Activated naive CD4-positive, alpha-beta T cell treated with anti-CD3 and anti-CD28 coated beads, Interleukin-2, amount 50 U/mL, for 16 hours (primary cell): ENCODE data around the gene ECEL1.

Experiments
- DNase-seq: peaks from one replicate; pipeline ENCODE4 v3.0.0-alpha.2; 2020

The ECEL1 gene

DNA sequence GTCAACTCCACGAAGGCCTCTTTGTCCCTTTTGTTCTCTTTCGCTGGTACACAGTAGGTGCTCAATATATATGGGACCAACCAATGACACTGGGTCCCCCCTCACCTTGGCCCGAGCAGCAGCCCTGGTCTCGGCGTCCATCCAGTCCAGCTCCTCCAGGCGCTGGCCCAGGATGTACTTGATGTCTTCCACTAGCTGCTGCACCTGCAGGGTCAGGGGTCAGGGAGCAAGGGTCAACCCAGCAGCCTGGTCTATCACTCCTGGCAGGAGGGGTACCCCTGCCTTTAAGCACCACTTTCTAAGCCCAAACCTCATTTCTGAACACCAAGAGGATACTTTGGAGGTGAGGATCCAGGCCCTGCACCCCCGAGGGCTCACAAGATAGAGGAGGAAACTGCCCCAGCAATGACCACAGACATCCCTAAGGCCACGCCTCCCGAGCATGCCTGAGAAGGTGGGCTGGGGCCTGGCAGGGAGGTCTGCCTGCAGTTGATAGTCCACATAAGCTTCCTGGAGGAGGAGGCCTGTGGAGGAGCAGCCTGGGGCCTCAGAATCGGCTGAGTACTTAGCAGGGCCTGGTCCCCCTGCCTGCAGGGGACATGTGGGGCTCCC is 4.2 kb downstream of the ECEL1 start:
- peak; percentile 6 for DNase-seq

DNA sequence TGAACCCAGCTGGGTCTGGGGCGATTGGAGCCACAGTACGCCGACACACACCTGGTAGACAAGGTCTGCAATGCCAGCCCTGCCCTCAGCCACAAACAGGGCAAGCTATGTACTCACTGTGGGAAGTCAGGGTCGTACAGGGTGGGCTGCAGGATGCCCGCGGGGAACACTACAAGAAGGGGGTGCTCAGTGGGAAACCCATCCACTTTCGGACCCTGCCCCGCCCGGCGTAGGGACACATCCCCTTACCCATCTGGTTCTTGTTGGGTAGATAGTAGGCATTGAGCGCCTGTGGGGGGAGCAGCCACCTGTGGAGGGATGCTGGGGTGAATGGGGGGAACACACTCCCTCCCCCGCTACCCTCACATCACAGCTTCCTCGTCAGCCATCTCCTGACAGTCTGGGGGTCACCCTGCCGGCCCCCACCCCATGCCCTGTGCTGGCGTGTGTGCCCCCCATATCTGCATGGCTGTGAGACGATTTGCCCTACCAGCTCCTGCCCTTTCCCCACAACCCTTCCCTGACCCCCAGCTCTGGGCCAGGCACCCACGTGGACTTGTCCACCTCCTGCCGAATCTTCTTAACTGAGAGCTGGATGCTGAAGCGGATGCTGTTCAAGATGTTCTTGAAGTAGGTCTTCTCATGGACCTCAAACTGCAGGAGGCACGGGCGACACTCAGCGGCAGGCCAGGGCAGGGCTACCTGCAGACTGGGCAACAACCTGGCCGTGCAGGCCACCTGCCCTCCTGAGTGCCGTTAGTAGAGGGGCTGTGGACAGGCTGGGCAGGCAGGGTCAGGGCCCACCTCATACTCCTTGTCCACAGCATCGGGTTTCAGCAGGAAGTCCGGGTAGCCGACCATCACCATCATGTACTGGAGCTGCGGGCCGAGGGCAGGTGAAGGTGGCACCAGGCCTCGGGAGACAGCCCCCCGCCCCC is 5.1 kb downstream of the ECEL1 start:
- peak; percentile 6 for DNase-seq

DNA sequence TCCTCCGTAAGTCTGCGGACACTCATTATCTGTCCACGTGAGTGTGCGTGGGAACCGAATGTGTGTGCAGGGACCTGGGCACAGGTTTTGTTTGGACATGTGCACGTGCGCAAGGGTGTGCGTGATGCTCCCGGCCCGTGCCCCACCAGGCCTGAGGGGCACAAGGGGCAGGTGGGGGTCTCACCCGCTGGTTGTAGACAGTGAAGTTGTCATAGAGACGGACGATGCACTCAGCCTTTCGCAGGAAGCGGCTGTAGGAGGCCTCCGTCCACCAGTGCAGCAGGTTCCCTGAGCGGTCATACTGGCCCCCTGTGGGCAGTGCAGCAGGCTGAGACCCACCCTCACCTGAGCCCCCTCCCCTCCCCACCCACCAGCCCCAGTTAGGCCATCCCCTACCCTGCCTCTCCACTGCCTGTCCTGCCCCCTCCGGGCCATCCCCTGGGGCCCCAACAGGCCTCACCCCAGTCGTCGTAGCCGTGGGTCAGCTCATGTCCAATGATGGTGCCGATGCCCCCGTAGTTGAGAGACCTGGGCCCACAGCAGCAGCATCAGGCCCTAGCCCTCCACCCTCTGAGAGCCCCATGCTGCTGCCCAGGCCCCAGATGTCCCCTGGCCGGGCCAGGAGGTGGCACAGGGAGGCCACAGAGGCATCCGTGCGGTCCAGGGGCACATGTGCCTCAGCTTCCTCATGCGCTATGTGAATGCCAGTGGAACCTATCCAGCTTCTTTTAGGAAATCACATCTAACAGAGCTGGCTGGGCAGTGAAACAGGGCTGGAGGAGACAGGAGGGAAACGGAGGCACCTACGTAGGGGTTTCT is 6.1 kb downstream of the ECEL1 start:
- DNase-seq = peak; percentile 4

DNA sequence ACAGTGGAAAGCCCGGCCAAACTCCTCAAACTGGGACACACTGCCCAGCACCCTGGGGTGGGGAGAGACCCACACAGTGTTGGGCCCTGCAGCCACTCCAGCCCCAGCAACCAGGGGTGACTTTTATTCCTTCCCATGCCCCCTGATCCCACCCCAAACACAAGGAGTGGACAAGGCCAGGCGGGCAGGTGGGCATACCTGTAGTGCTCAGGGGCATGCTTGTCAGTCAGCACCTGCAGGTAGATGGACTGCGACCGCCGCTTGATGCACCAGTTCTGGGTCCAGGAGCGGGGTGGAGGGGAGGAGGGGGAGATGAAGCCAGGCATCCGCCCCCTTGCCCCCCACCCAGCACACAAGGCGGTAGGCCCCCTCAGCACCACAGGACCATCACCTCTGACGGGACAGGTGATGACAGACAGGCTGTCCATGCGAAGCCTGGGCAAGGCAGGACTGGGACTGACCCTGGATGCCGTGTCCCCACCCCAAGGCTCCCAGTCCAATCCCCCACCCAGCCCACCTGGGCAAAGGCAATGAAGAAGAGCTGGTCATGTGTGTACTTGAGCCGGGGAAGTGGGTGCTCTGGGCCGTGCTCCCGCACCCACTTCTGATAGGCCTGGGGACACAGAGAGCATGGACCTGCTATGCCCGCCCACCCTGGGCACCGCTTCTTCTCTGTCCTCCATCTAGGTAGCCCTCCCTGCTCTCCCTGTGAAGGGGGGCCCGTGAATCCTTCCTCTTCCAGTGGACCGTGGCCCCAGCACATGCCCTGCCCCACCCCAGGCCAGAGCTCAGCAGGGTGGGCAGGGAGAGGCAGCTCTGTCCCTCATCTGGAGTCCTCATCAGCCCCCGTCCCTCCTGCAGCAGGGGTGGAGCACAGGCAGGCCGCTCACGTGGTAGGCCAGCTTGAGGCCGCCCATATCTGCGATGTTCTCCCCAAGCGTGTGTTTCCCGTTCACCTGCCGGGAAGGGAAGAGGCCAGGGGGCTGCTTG is 7.1 kb downstream of the ECEL1 start:
- DNase-seq = peak; percentile 10

DNA sequence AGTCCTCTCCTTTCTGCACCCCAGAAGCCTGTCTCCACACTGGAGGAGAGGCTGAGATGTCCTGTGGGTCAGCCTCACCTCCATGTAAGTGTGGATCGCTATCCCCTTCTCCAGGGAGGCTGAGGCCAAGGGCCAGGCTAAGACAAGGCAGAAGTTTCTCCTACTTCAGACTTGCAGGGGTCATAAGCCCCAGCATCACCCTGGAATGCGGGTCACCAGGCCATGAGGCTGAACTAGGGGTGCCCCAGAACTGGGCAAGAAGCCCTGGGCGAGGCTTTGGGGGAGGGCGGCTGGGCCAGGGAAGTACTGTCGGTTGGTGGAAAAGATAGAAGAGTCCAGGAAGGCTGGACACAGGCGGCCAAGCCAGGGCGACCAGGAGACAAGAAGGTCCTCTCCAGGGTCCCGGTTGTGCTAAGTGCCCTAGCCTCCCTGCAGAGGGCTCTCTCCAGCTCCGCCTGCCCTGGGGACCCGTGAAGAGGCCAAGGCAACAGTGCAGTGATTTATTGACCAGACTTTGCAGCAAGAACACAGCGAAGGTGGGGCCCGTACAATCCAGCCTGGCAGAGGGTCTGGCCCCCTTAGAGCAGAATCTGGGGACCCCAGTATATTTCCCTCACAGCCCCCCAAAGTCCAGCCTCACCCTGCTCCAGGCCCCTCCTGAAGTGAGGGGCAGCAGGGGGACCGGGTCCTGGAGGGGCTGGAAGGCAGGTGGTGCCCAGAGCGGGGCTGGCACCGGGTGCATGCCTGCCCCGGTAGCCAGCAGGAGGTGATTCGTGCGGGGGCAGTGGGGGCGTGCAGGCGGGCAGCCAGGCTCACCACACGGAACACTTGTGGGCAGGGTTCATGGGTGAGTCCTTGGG is 8.1 kb downstream of the ECEL1 start:
- DNase-seq = peak; percentile 1

DNA sequence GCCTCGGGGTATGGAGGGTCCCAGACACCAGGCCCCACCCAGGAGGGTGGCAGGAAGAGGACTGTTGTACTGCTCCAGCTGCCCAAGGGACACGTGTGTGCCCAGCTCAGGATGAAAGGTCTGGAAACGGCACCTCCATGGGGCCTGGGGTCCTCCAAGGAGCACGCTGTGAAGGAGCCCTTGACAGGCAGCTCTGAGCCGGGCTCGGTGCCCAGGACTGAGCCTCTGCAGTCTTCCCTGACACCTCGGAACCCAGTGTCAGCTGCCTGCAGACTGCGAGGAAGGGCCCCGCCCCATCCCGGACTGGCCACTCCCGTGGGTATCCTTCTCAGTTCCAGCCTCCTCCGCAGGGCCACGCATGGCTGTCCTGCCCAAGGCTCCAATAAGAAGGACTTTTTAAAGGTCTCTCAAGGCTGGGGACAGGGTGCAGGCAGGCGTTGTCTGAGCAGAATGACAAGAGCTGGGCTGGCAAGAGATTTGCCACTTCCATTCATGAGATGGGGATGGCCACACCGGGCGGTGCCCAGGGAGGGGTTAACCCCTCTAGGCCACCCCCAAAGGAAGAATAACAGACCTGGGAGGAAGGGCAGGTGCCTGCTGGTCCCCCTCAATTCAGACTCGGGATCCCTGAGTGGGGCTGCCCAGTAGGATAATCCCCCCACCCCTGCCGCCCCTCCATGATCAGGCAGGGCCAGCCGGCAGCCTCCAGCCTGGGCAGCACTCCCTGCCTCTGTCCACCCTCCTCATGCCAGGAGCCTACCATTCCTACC is 8.9 kb downstream of the ECEL1 start:
- no peak for DNase-seq

DNA sequence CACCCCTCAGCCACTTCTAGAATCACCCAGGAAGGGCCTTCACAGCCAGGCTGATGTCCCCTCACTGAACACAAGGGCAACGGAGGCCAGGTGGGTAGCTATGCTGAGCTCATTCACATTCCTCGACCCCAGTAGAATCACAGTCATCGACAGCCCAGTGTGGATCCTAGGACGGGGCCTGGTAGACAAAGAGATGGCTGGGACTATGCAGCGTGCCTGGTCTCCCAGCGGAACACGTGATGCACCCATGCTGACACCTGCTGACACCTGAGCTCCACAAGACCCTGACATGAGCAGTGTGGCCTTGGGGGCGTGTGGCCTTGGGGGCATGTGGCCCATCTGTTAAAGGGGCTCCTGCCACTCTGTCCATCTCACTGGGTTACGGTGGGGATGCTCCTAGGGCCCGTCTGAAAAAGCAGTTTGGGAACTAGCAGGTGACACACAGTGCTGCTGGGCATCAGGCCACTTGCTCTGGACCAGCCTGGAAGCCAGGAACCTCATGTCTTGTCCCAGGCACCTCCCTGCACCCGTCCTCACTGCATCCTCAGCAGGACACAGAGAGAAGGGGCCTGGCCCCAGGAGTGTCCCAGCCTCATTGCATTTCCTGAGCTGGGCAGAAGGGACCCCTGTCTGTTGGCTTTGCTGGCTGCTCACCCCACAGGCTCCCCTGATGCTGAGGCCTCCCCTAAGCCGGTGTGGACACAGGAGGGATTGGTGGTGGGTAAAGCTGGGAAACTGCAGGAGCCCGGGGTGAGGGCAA is 9.7 kb downstream of the ECEL1 start:
- DNase-seq = no peak

DNA sequence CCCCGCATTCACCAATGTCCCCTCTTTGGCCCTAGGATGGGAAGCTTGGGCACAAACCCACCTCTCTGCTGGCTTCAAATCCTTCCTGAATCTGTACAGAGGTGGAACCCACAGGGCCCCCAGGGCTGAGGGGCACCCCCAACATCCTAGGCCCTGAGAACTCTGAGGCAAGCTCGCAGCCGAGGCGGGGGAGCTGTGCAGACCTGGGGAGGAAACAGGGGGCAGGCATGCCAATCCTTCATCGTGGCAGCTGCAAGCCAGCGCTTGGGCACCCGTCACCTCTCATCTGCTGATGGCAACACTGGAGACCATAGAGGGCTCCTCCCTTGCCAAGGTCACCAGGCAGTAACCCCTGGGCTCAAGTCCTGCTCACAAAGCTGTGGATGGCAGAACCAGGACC is 10.8 kb downstream of the ECEL1 start:
- no peak for DNase-seq

DNA sequence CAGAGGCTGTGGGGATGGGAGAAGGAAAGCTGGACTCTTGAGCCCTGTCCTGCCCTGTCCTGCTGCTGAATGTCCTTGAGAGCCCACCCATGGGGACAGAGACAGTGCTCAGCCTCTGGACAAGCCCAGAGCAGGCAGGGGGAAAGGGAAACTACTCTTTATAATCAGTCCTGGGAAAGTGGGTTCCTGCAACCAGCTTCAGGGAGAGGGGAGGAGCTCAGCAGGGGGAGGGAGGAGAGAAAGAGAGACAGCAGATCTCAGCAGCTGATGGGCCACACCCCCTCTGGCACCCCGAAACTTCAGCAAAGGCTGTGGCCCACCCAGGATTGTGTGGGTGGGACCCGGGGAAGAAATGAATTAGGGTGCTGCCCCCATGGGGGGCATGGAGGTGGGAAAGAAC is 11.6 kb downstream of the ECEL1 start:
- DNase-seq = no peak

DNA sequence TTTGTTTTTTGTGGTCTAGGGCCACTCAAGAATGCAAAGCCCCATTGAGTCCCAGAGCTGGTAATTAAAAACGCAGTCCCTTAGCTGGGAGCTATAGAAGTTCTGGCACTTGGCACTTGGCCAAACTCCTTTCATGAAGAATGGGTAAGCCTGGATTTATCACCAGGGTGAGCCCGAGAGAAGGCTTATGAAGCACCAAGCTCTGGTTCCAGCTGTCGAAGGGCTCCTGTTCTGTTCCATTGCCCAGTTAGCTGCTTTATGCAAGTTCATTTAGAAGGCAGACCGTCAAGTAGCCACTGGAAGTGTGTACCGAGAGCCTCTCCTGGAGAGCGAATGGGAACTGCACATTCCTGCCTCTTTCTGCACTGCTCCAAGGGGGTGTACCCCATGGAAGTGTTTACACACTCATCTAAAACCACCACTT is 14.2 kb downstream of the ECEL1 start:
- no peak for DNase-seq

DNA sequence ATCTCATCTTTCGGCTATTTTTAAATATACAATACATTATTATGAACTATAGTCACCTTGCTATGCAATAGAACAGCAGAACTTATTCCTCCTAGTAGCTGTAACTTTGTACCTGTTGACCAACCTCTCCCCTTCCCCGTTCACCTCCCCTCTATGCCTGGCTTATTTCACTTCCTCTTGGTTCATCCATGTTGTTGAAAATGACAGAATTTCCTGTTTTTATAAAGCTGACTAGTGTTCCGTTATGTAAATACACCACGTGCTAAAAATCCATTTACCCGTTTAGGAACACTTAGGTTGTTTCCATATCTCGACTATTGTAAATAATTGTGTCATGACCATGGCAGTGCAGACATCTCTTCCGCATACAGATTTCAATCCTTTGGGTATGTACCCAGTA is 21.4 kb downstream of the ECEL1 start:
- DNase-seq = no peak

DNA sequence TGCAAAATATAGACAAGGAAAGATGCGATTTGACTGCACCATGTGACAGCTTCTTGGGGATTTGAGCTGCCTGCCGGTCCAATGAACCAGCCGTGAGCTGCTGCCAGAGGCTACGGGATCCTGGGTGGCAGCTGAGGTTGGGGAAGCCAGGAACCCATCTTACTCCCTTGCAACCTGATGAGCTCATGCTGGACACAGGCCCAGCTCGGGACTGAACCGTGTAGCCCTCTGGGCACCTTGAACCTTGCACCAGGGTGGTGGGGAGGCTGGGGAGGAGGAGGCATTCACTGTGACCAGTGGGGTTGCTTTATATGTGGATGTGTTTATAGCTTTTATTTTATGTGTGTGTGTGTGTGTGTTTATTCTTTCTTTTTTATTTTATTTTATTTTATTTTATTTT is 22.6 kb downstream of the ECEL1 start:
- DNase-seq = no peak

DNA sequence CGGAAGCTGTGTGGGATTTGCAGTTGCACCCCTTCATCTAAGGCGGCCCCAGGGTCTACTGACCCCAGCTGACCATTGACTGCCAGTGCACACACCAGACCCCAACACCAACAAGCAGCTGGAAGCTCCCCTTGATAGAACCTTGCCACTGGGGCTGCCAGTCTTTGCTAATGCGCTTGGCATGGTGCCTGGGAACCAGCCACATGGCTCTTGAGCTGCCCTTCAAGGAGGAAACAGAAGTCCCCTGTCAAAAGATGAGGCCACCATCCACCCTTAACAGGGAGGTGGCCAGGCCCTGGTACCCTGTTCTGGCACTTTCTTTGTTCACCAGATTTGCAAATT is 23.1 kb downstream of the ECEL1 start:
- no peak for DNase-seq

DNA sequence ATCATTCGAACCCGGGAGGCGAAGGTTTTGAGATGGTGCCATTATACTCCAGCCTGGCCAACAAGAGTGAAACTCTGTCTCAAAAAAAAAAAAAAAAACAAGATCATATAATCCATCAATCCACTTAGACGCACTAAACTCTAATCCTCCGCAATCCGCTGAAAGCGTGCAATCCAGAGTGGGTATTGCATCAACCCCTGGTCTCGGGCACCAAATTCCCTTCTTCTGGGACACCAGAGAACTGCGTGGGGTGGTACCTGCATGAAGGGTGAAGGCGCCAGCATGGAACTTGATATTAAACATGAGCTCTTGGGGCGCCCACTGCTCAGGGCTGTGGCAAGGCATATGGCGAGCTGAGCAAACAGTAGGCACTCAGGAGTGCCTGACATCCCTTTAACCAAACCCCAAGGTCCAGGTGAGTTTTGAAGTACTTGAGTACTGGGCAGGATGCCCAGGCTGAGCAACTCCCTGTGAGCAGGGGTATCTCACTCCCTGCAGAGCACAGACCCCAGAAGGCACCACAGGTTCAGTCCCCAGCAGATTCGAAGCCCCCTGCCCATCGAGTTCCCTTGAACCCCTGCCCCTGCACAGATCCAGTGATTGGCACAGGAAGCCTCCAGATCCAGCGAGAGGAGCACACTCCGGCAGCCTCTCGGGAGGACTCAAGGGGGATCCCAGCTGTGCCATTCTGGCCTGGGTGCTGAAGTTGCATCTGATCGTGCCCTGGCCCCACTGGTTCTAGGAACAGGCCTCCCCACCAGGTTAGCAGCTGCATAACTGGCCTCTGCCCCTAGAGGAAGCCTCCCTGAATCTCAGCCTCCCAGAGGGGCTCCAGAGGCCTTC is 23.7 kb downstream of the ECEL1 start:
- no peak for DNase-seq

DNA sequence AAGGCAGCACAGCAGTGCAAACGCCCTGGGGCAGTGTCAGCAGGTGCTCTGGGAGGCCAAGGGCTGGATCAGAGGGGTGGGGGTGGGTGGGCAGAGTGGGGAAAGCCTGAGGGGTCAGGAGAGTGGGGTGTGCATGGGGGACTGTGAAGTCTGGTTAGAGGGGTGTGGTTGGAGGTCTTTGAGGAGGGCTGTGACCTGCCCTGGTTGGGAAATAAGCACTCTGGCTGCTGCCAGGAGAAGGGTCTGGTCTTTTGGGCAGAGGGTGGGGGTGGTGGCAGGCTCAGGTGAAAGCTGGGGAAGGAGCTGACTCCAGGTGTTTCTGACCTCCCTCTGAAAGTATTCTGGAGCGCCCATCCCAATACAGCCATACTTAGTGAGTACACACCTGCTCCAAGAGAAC is 27.5 kb downstream of the ECEL1 start:
- no peak for DNase-seq

DNA sequence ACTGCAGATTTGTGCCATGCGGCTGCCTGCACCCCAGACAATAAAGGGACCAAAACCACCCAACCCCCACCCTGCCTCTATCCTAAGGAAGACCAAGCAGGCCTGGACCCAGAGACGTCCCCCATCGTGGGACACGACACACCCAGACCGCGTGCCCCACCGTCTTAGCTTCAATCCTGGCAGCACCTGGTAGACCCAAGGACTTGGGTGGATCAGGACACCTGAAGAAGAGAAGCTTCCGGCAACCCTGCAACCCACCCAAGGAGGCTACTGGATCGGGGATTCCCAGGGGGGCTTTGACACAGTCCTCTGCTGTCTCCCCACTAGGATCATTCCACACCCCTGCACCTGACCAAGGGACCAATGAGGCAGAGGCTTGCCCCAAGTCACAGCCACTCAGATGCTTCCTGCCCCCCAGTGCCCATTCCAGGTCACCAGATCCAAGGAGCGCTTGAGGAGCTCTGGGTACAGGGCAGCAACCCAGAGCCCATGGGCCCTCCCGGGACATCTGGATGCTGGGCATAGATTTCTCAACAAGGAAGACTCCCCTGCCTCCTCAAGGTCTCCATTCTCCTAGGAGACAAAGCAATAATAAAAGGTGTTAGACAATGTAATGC is 28.1 kb downstream of the ECEL1 start:
- no peak for DNase-seq

DNA sequence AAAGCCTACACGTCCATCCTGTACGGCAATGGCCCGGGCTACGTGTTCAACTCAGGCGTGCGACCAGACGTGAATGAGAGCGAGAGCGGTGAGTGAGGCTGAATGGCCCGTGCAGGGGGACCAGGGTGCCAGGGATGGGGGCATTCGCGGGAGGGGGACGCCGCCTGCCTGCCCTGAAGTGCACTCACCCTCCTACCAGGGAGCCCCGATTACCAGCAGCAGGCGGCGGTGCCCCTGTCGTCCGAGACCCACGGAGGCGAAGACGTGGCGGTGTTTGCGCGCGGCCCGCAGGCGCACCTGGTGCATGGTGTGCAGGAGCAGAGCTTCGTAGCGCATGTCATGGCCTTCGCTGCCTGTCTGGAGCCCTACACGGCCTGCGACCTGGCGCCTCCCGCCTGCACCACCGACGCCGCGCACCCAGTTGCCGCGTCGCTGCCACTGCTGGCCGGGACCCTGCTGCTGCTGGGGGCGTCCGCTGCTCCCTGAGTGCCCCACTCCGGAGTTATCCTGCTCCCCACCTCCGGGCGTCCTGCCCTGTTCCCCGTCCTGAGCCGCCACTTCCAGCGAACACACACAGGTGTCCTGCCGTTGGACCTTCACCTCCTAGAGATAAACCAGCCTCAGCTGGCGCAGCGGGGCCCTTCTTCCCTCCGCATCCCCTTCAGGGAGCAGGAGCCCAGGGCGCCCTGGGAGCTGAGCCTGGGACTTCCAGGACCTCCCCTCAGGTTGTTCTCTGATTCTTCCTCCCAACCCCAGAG is 28.8 kb downstream of the ECEL1 start:
- DNase-seq = no peak
